ENCODE data around the gene GAS2L3. TPM values are rescaled to one million over a fixed set of nuclear protein-coding genes. Genes with fewer than 3 reads are reported as not detected.

Gene GAS2L3
- total RNA-seq, 2 experiments from 2014 or later: 13.5 to 21.5 TPM

DNA sequence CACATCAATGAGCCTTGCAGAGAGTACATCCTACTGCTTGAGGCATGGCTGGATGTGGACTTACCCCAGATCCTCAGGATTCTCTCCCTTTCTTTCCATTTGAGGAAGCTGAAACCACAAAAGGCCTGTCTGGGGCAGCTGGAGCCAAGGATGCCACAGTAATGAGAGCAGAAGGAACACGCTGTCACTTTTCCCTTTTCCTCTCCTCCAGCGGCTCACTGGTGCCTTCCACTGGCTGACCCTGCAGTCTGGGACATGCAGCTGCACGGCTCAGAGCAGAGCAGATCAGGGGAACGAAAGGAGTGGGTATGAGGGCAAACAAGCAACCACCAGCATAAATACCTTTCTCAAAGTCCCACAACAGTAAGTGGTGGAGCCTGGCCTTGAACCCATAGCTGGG is 78.2 kb downstream of the GAS2L3 start:
- H3K9me3 ChIP-seq (ENCODE audit: low read length): no peaks in the 10 kb centered on the region
- no peak overlapping the region for H3K27ac ChIP-seq (ENCODE audit: low read depth, low read length, poor library complexity, severe bottlenecking)
- intact Hi-C loops (cut with micrococcal nuclease; ENCODE audit: unreplicated experiment): no loop called here
- no peak for TF ChIP-seq CTCF (conservative IDR thresholded peaks at IDR 0.05; ENCODE audit: low read length)
- TF ChIP-seq EZH2phosphoT487 (IDR thresholded peaks at IDR 0.05; ENCODE audit: borderline replicate concordance, low read depth, low read length): no peak
- no peak overlapping the region for H3K4me3 ChIP-seq (ENCODE audit: low read depth, low read length, poor library complexity, severe bottlenecking)
- no peaks in the 10 kb centered on the region for H3K4me1 ChIP-seq (ENCODE audit: insufficient read depth, low read length, poor library complexity, severe bottlenecking)
- no TSS peak for BruUV-seq (replicated peaks)
- POLR2A ChIA-PET: interaction anchor here (1.0 kb wide), 1 partner anchor 9 kb away, joined by 3 read pairs; no protein-coding TSS in a partner anchor
- no peaks in the 10 kb centered on the region for H3K9me2 ChIP-seq (ENCODE audit: insufficient read depth, low read length)
- CTCF ChIA-PET (ENCODE audit: unreplicated experiment): no interaction called here
- H4K20me1 ChIP-seq (ENCODE audit: insufficient read depth, low read length): no peaks in the 10 kb centered on the region
- no peaks in the 10 kb centered on the region for H3K79me2 ChIP-seq (ENCODE audit: insufficient read depth, low read depth, low read length)
- DNase-seq (ENCODE audit: low spot score): no peak
- H3K4me2 ChIP-seq (ENCODE audit: low read length): no peak overlapping the region
- H2AFZ ChIP-seq (ENCODE audit: low read length): no peak overlapping the region
- H3K36me3 ChIP-seq (ENCODE audit: insufficient read depth, low read length): no peaks in the 10 kb centered on the region

- Histone ChIP-seq H3K4me2 (ENCODE audit: low read length) (no peak overlapping the region), H4K20me1 (ENCODE audit: insufficient read depth, low read length) (no peaks in the 10 kb centered on the region), H3K79me2 (ENCODE audit: insufficient read depth, low read depth, low read length) (no peaks in the 10 kb centered on the region), H3K27ac (ENCODE audit: low read depth, low read length, poor library complexity, severe bottlenecking) (no peak overlapping the region), H3K9me2 (ENCODE audit: insufficient read depth, low read length) (no peaks in the 10 kb centered on the region), H3K36me3 (ENCODE audit: insufficient read depth, low read length) (no peaks in the 10 kb centered on the region), H3K4me3 (ENCODE audit: low read depth, low read length, poor library complexity, severe bottlenecking) (no peak overlapping the region), H2AFZ (ENCODE audit: low read length) (no peak overlapping the region), H3K4me1 (ENCODE audit: insufficient read depth, low read length, poor library complexity, severe bottlenecking) (no peaks in the 10 kb centered on the region), H3K9me3 (ENCODE audit: low read length) (no peaks in the 10 kb centered on the region)
- no TSS peak for BruUV-seq (replicated peaks)
- intact Hi-C loops (cut with micrococcal nuclease; ENCODE audit: unreplicated experiment): no loop called here
- POLR2A ChIA-PET: no interaction called here
- TF ChIP-seq EZH2phosphoT487 (IDR thresholded peaks at IDR 0.05; ENCODE audit: borderline replicate concordance, low read depth, low read length): no peak
- no peak for TF ChIP-seq CTCF (conservative IDR thresholded peaks at IDR 0.05; ENCODE audit: low read length)
- CTCF ChIA-PET (ENCODE audit: unreplicated experiment): no interaction called here
- no peak for DNase-seq (ENCODE audit: low spot score)
Measured at GRCh38 chr12:100652488-100652887, 79.0 kb downstream of the GAS2L3 start.

DNA sequence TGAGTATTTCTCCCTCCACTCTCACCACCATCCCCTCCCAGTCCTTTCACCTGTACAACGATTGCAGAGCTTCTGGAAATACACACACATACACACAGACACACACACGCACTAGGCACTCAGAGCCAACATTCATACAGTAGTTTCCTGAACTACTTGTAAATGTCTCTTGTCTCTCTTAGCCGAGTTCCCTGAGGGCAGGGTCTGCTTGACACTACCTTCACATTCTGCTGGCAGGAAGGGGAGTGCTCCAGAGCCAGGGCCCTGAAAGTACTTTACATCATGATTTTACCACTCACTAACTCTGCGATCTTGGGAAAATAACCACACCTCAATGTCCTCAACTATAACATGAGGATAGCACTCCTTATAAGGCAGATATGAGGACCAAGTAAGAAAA is 82.7 kb downstream of the GAS2L3 start:
- Histone ChIP-seq H3K4me1 (ENCODE audit: insufficient read depth, low read length, poor library complexity, severe bottlenecking) (no peaks in the 10 kb centered on the region), H3K27ac (ENCODE audit: low read depth, low read length, poor library complexity, severe bottlenecking) (no peak overlapping the region), H2AFZ (ENCODE audit: low read length) (no peak overlapping the region), H3K36me3 (ENCODE audit: insufficient read depth, low read length) (no peaks in the 10 kb centered on the region), H3K79me2 (ENCODE audit: insufficient read depth, low read depth, low read length) (no peaks in the 10 kb centered on the region), H4K20me1 (ENCODE audit: insufficient read depth, low read length) (no peaks in the 10 kb centered on the region), H3K9me2 (ENCODE audit: insufficient read depth, low read length) (no peaks in the 10 kb centered on the region), H3K4me3 (ENCODE audit: low read depth, low read length, poor library complexity, severe bottlenecking) (no peak overlapping the region), H3K9me3 (ENCODE audit: low read length) (no peaks in the 10 kb centered on the region), H3K4me2 (ENCODE audit: low read length) (no peak overlapping the region)
- ChIA-PET CTCF (ENCODE audit: unreplicated experiment) (no interaction called here), POLR2A (interaction anchor here (1.0 kb wide), 1 partner anchor 93 kb away, joined by 3 read pairs; no protein-coding TSS in a partner anchor)
- DNase-seq (ENCODE audit: low spot score): no peak
- no peak for TF ChIP-seq EZH2phosphoT487 (IDR thresholded peaks at IDR 0.05; ENCODE audit: borderline replicate concordance, low read depth, low read length)
- TF ChIP-seq CTCF (conservative IDR thresholded peaks at IDR 0.05; ENCODE audit: low read length): no peak
- no TSS peak for BruUV-seq (replicated peaks)
- intact Hi-C loops (cut with micrococcal nuclease; ENCODE audit: unreplicated experiment): no loop called here

Data from OCI-LY7 (cell line).